HG02852 (cell line): ENCODE results near the gene NTRK1.

Source experiments
- ATAC-seq: cut with Tn5 transposase; IDR thresholded peaks from one replicate; pipeline ENCODE4 v1.9.1; 2021; ENCODE audit warnings: mild to moderate bottlenecking, moderate library complexity; ENCODE audit not compliant: unreplicated experiment

The NTRK1 gene

DNA sequence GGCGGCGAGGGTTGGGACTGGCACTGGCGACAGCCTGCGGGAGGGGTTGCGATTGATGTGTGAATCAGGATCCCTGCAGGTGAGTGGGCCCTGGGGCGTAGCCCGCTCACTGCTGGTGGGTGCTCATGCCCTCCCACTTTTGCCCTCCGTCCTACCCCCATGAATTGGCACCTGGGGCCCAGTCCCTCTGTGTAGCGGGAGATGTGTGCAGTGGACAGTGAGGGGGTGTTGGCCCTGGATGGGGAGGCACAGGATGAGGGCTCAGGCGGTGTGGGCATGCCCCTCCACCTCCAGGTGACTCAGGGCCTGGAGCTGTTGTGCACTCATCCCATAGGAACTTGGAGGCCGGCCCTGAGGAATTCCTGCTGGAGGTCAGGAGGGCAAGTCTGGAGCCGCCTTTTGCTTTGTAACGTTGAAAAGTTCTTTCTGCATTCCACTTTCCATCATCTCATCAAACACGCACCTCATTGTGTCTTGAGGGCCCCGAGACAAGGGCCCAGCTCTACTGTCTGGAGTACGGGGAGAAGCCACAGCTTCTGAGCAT is 35.9 kb downstream of the NTRK1 start:
- ATAC-seq, result no peak

DNA sequence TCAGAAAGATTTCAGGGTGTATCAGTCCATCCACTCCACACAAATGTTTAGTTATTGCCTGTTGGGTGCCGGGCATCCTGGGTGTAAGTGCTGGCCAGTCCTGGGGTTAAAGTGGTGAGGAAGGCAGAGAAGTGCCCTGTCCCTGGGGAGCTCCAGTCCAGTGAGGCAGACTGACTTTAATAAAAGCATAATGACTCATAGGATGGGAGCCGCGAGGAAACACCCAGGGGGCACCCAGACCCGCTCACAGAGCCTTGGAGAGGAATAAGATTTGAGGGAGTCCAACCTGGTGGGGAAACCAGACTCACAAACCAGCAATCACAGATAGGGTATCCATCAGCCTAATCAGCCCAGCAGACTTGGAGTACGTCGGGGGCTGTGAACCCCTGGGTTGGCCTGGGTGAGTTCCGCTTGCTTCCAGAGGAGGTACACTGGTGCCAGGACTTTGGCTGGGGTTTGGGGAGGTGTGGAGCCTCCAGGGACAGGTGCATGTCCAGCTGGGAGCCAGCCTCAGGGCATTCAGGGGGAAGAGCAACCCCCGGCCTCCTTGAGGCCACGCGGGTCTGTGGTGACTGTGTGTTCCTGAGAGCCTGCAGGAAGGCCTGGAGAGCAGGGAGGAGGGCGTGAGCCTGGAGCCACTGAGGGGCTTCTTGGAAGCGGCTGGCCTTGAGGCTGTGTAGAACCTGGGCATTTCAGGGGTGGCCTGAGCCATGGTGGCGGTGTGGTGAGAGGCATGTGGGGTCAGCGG is 36.6 kb downstream of the NTRK1 start:
- ATAC-seq, result no peak

DNA sequence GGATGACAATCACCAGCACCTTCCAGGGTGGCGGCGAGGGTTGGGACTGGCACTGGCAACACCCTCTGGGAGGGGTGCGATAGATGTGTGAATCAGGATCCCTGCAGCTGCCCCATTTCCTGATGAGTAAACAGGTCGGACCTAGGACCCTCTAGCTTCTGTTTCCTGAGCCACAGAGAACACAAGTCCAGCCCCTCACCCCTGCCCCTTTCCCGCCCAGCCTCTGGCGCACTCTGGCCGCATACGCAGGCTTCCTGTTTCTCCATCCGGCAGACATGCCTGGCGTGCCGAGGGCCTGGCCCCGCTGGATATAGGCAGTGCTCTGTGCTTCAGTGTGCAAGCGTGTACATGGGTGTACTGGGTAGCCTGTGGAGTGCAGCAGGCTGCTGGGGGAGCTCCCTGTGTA is 37.5 kb downstream of the NTRK1 start:
- no peak for ATAC-seq

DNA sequence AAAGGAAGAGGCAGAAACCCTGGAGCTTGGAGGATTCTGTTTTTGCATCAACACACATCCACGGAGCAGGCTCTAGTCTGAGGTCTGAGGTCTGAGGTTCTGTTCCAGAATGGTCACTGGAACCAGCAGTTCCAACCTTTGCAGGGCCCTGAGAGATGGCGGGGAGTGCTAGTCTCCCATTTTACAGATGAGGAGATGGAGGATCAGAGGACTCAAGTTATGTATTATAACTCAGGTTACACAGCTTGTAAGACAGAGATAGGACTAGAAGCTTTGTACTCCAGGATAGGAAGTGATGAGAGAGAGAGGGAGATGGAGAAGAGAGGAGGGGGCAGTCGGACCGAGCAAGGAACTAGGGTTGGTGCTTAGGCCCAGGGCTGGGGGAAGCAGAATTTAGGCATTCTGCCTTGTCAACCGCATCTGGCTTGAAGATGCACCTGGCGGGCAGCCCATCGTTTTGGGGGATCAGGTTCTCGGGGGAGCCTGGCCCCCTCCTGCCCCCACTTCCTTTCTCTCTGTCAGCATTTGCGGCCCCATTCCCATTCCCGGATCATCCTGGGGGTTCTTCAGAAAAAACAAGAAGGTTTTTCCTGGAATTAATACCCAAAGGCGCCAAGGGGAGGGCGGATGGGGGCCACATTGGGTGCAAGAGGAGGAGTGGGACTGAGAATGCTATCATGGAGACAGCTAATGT is 38.5 kb downstream of the NTRK1 start:
- ATAC-seq, result no peak

DNA sequence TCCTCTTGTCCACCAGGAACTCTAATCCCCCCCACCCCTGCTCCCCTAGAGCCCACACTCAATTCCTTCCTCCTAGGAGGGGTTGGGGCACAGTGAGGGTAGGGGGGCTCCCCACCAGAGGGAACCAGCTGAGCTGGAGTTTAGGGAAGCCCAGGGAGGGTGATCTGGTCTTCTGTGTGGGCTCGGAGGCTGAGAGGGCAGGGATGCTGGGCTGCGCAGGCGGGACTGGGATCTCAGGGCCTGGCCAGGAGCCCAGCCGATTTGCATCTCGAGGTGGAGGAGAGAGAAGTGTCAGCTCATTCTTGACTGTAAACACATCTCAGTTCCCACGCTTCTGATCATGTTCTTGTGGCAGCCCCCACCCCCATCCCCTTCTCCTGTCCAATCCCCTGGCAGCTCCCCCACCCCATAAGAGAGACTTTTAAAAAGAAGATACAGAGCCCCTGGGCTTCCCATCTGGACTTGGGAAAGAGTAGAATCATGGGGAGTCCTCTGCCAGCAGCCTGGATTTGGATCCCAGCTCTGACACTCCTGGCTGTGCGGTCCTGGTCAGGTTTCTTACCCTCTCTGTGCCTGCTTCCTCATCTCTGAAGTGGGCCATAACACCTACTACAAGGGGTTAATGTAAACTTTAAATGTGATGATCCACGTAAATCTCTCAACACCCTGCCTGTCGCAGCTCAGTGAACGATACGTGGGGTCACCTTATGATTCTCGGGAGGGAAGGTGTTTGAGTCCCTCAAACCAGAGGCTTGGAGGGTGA is 39.5 kb downstream of the NTRK1 start:
- no peak for ATAC-seq

DNA sequence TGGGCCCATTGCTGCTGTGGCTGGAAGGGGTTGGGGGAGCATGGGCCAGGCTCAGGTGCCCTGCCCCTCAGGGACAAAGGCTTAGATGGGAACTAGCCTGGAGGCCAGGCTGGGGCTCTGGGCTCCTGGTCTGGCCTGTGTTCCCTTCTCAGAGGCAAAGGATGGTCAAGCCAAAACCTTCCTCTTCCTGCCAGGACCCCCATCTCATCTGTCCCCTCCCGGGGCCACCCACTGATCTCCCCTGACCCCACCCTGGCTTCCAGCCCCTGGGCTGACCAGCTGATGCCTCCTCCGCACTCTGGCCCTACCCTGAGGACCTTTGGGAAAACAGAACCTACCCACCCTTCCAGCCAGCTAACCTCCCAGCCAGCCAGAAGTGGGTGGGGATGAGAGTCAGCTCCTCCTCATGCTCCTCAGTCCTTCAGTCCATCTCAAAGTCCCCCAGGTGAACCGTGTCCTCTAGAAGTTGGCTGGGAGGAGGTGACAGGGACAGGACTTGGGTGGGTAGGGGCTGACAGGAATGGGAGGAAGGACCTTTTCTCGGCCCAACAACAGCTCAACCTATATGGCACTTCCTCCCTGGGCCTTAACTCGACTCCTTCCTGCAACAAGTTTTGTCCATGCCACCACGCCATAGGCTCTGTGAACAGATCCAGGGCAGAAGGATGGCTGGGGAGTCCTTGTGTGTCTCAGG is 40.4 kb downstream of the NTRK1 start:
- no peak for ATAC-seq

DNA sequence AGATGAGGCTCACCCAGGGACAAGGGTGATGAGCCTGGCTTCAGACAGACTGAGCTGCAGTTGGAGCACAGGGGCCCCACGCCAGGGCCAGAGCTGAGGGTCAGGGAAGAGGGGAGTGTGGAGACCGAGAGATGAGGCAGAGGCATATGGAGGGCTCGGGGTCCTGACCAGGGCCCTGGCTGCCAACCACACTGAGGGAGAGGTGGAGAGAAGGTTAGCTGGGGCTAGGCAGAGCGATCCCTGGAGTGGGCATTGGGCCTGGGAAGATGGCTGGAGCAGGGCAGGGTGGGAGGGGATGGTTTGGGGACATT is 40.9 kb downstream of the NTRK1 start:
- no peak for ATAC-seq

DNA sequence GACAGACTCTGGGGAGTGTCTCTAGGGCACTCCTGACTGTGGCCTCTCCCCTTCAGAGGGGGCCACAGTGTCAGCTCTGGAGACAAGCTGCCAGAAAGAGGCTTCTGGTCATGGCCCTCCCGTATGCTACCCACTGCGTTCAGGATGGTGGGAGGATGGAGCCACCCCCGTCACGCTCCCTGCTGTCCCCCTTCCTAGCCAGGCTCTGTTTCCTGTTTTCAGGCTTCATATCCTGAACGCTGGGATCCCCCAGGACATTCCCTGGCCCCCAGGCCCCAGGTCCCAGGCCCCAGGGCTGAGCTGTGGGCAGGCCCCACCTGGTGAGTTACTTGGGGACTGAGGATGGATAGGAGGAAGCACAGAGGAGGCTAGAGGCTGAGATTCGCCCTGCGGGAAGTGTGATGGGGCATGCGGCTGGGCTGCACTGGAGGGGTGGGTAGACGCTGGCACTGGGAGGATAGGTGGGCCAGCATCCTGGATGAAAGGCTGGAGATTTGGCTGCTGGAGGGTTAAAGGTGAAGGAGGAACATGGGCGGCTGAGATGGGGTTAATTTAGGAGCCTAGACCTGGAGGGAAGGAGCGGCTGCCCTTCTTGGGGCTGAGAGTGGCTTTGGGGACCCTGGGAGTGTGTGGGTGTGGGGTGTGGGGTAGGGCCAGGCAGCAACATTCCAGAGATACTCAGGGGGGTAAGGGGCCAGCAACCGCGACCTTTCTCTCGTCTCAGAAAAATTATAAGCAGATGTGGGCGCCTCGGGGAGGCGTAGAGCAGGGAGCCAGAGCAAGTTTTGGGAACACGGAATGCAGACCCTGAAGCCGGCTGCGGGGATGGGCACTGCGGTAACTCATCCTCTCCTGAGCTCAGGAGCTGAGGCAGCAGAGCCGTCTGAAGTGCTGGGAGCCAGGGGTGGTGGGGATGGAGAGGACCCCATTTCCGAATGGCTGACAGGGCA is 41.6 kb downstream of the NTRK1 start:
- no peak for ATAC-seq

DNA sequence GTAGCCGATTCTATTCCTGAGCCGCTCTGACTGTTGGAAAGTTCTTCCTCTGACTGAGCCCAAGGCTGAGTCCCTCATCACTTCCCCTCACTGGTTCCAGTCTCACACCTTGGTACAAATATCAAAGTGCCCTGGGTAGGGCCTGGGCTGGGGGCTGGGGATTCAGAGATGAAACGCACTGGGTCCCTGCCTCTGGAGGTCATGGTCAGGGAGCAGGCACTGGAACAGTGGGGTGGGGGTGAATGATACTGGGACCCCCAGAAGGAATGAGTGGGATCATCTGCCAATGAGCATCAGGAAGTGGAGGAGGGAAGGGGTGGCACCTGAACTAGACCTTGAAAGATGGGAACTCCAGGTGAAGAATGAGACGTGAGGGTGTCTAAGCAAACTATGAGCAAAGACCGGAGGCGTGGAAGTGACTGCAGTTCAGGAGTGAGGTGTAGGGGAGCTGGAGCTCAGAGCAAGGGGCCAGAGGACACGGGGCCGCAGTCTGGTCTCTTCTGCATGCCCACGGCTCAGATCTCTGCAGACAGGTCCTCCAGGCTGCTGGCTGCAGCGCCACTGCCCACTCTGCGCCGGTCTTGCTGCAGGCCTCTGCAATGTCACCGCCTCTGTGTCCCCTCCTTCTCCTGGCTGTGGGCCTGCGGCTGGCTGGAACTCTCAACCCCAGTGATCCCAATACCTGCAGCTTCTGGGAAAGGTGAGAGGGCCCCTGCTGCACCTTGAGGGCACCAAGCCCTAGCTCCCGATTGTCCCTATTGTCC is 42.8 kb downstream of the NTRK1 start:
- no peak for ATAC-seq

DNA sequence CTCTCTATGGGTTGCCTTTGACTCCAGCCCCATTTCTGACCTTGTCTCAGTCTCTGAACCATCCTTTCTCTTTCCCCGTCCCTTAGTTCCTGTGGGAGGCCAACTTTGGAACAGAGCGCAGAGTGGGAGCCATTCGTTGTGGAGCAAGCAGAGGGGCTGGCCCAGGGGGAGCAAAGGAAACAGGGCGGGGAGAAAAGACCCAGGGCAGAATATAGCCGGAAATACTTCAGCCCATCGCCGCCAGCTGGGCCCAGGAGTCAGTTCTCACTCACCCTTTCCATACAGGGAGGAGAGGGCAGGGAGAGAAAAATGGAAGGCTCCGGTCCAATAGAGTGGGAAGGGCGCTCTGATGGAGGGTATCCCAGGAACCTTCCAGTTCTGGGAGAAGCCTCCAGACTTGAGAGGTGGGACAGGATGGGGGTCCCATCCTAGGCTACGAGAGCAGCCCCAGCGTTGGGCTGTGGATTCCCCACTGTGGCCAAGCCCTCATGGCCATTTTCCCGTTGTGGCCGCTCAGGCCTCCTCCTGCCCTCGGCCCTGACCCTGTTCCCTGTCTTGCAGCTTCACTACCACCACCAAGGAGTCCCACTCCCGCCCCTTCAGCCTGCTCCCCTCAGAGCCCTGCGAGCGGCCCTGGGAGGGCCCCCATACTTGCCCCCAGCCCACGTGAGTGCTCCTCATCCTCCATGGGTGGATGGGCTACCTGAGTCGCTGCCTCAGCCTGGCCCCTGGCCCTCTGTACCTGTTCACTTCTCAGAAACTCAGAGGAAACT is 43.7 kb downstream of the NTRK1 start:
- no peak for ATAC-seq

DNA sequence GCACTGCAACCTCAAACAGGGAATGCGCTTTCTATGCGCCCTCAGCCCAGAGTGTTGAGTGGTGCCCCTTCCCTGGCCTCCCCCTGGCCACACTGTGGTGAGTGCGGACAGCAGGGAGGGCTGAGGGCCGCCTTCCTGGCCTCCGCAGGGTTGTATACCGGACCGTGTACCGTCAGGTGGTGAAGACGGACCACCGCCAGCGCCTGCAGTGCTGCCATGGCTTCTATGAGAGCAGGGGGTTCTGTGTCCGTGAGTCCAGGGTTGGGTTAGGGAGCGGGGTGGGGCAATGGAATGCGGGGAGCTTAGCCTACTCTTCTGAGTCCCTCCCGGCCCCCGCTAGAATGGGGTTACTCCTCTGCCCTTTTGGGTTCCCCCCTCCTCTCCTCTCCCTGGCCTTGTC is 44.5 kb downstream of the NTRK1 start:
- no peak for ATAC-seq

DNA sequence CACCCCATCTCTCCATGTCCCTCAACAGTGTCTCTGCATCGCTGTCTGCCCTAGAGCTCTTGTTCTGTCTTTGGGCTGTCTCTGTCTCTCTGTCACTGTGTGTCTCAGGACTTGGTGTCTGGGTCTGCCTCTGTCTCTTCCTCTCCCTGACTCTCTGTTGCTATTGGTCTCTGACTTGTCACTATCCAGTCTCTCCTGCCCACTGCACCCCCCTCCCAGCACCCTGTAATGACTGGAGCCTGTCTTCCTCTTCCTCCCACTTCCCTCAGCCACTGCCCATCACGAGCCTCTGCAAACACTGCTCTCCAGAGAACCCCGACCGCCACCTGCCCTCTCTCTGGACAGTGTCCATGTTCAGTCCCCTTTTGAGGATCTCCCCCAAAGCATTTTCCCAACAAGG is 45.0 kb downstream of the NTRK1 start:
- ATAC-seq, result no peak

DNA sequence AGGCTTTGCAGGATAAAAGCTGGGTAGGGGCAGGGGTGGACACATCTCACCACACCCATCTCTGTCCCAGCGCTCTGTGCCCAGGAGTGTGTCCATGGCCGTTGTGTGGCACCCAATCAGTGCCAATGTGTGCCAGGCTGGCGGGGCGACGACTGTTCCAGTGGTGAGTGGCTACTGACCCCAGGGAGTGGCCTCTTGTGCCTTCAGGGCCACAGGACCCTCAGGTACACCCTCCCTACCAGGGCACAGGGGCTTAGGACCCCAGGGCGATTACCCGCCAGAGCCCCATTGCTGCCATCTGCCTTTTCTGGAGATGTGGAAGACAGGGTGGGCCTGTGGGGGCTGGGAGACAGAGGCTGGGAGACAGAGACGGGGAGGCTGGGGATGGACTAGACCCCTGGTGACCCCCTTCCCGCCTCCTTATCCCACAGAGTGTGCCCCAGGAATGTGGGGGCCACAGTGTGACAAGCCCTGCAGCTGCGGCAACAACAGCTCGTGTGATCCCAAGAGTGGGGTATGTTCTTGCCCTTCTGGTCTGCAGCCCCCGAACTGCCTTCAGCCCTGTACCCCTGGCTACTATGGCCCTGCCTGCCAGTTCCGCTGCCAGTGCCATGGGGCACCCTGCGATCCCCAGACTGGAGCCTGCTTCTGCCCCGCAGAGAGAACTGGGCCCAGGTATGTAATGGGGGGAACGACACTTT is 45.7 kb downstream of the NTRK1 start:
- ATAC-seq, result no peak

DNA sequence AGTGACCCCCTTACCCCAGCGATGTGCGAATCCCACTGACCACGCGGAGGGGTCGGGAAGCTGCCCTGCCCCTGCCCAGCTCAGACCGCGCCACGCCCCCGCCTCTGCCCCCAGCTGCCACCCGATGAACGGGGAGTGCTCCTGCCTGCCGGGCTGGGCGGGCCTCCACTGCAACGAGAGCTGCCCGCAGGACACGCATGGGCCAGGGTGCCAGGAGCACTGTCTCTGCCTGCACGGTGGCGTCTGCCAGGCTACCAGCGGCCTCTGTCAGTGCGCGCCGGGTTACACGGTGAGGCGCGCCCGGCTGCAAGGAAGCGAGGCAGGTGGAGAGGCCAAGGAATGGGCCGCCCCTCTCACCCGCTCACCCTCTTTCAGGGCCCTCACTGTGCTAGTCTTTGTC is 47.9 kb downstream of the NTRK1 start:
- ATAC-seq, result no peak

DNA sequence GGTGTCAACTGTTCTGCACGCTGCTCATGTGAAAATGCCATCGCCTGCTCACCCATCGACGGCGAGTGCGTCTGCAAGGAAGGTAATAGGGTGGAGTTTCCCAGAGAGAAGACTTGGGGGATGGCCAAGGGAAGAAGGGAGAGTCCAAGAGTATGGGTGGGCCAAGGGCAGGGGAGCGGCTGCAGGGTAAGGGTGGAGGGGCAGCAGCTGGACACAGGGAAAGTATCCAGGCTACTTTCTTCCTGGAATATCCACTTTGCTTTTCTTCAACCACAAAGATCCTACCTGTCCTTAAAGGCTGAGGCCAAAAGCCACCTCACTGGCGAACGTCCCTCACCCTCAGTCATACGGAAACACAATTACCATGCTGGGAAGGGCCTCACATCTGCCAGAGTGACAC is 48.3 kb downstream of the NTRK1 start:
- no peak for ATAC-seq

DNA sequence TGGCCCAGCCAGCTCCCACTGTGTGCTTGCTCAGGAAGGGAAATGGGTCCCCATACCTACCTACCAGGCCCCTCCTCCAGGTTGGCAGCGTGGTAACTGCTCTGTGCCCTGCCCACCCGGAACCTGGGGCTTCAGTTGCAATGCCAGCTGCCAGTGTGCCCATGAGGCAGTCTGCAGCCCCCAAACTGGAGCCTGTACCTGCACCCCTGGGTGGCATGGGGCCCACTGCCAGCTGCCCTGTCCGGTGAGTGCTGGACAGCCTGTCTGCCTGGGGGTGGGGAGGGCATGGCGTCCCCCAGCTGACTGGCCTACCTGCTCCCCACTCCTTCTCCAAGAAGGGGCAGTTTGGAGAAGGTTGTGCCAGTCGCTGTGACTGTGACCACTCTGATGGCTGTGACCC is 49.0 kb downstream of the NTRK1 start:
- ATAC-seq, result no peak

DNA sequence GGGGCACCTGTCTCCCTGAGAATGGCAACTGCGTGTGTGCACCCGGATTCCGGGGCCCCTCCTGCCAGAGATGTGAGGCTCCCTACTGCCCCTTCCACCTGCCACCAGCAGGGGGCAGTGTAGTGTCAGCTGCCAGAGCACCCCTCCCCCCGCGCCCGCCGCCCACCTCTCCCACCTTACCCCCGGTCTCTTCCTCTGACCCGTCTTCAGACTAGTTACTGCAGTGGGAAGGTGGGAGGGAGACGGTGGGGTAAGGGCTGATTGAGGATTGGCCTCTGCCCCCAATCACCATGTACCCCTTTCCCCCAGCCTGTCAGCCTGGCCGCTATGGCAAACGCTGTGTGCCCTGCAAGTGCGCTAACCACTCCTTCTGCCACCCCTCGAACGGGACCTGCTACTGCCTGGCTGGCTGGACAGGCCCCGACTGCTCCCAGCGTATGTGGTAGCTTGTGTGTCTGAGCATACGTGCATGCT is 49.7 kb downstream of the NTRK1 start:
- ATAC-seq, result no peak
